H1 (cell line): Measurements from ENCODE around the gene TTC38. TPM values are rescaled to one million over a fixed set of nuclear protein-coding genes. Genes with fewer than 3 reads are reported as not detected.

Experiments
- CTCF ChIA-PET: fragments of 300-600 bp; sonication (Branson Sonifier 250); formaldehyde crosslinking; loops from one replicate; lab custom pipeline; 2021; ENCODE audit not compliant: partially characterized antibody; lab: Charles Lee
- POLR2A ChIA-PET: fragments of 300-600 bp; sonication (Branson Sonifier 250); formaldehyde crosslinking; loops from one replicate; lab custom pipeline; 2021; ENCODE audit warnings: inconsistent platforms; ENCODE audit not compliant: partially characterized antibody; lab: Charles Lee
- DNase-seq, 2 experiments: peaks; one replicate each; pipeline versions ENCODE4 v3.0.0 to v3.0.0-alpha.2; 2010 to 2022; ENCODE audit warnings: low spot score in 2 of 2, low read depth in 1 of 2, mixed read lengths in 1 of 2
- FAIRE-seq: peaks from 2 replicates; lab custom pipeline; 2011; peaks lifted over from hg19 to GRCh38; lab: Jason Lieb, UNC
- H2AFZ ChIP-seq: 2 replicates; pipeline ENCODE4 v1.8.1; 2012; ENCODE audit warnings: low read length, inconsistent platforms
- H2AK5ac ChIP-seq: 2 replicates; pipeline ENCODE4 v1.6.1; 2013; ENCODE audit warnings: low read depth, low read length
- H2BK120ac ChIP-seq: replicated peaks from 2 replicates; pipeline ENCODE3; 2013; ENCODE audit warnings: low read depth, low read length, inconsistent platforms
- H2BK12ac ChIP-seq: 2 replicates; pipeline ENCODE4 v1.6.1; 2013; ENCODE audit warnings: low read depth, low read length
- H2BK15ac ChIP-seq: 2 replicates; pipeline ENCODE4 v1.6.1; 2013; ENCODE audit warnings: low read length
- H2BK20ac ChIP-seq: 2 replicates; pipeline ENCODE4 v1.6.1; 2013; ENCODE audit warnings: low read length
- H2BK5ac ChIP-seq: 2 replicates; pipeline ENCODE4 v1.6.1; 2013; ENCODE audit warnings: low read depth, low read length
- H3K14ac ChIP-seq: 2 replicates; pipeline ENCODE4 v1.6.1; 2013; ENCODE audit warnings: inconsistent platforms; ENCODE audit not compliant: insufficient read length
- H3K18ac ChIP-seq: 2 replicates; pipeline ENCODE4 v1.6.1; 2013; ENCODE audit warnings: low read length; ENCODE audit errors: extremely low read depth
- H3K23ac ChIP-seq: 2 replicates; pipeline ENCODE4 v1.6.1; 2013; ENCODE audit warnings: inconsistent platforms; ENCODE audit not compliant: insufficient read length
- H3K23me2 ChIP-seq: 2 replicates; pipeline ENCODE4 v1.6.1; 2013; ENCODE audit warnings: low read depth, low read length
- H3K27ac ChIP-seq: 2 replicates; pipeline ENCODE4 v1.6.1; 2011; ENCODE audit warnings: low read depth, low read length, inconsistent platforms
- H3K27me3 ChIP-seq, 4 experiments: replicated peaks in 1 of 4; 1 replicate in 1 of 4; 2 replicates in 3 of 4; pipeline versions ENCODE4 v1.6.1 to v1.8.1; 2011 to 2013; ENCODE audit warnings: low read length in 3 of 4, mild to moderate bottlenecking in 3 of 4, inconsistent platforms in 2 of 4, mixed read lengths in 2 of 4, moderate library complexity in 1 of 4; ENCODE audit not compliant: control insufficient read depth in 3 of 4, insufficient read depth in 3 of 4; ENCODE audit errors: extremely low read depth in 1 of 4
- H3K36me3 ChIP-seq, 4 experiments: 2 replicates each; pipeline versions ENCODE4 v1.6.1 to v1.8.1; 2011 to 2013; ENCODE audit warnings: mild to moderate bottlenecking in 4 of 4, low read length in 3 of 4, moderate library complexity in 2 of 4, control low read depth in 1 of 4, inconsistent platforms in 1 of 4; ENCODE audit not compliant: insufficient read depth in 4 of 4, control insufficient read depth in 2 of 4
- H3K4ac ChIP-seq: replicated peaks from 2 replicates; pipeline ENCODE3; 2013; ENCODE audit warnings: low read length, low read depth, mixed read lengths, inconsistent platforms; ENCODE audit not compliant: insufficient read length
- H3K4me1 ChIP-seq, 4 experiments: replicated peaks in 1 of 4; 1 replicate in 1 of 4; 2 replicates in 3 of 4; pipeline versions ENCODE4 v1.6.1 to v1.8.1; 2011 to 2013; ENCODE audit warnings: low read length in 3 of 4, inconsistent platforms in 2 of 4, mixed read lengths in 1 of 4; ENCODE audit not compliant: insufficient read depth in 4 of 4, control insufficient read depth in 3 of 4
- H3K4me2 ChIP-seq, 2 experiments: 2 replicates each; pipeline versions ENCODE4 v1.6.1 to v1.8.1; 2011 to 2013; ENCODE audit warnings: low read depth in 2 of 2, low read length in 2 of 2, control low read depth in 1 of 2, inconsistent platforms in 1 of 2, mild to moderate bottlenecking in 1 of 2; ENCODE audit not compliant: insufficient read depth in 1 of 2
- H3K4me3 ChIP-seq, 4 experiments: fragments of 200-600, 300-600 bp in 1 of 4; sonication (generic), shearing (Covaris generic), sonication (Bioruptor Twin) in 1 of 4; 2 replicates each; pipeline versions ENCODE4 v1.5.1 to v1.8.1; 2011 to 2016; ENCODE audit warnings: low read length in 4 of 4, low read depth in 3 of 4, control low read depth in 2 of 4, inconsistent platforms in 2 of 4, mild to moderate bottlenecking in 2 of 4, mixed read lengths in 1 of 4, moderate library complexity in 1 of 4; ENCODE audit not compliant: insufficient read depth in 2 of 4; ENCODE audit errors: extremely low read depth in 1 of 4
- H3K56ac ChIP-seq: replicated peaks from 2 replicates; pipeline ENCODE3; 2013; ENCODE audit warnings: low read depth, mild to moderate bottlenecking, mixed read lengths, low read length, inconsistent platforms; ENCODE audit not compliant: insufficient read length
- H3K79me1 ChIP-seq: 2 replicates; pipeline ENCODE4 v1.6.1; 2013; ENCODE audit warnings: low read depth, low read length, control low read depth
- H3K79me2 ChIP-seq, 2 experiments: 2 replicates each; pipeline versions ENCODE4 v1.6.1 to v1.8.1; 2012 to 2013; ENCODE audit warnings: low read length in 2 of 2, mild to moderate bottlenecking in 2 of 2, inconsistent platforms in 1 of 2; ENCODE audit not compliant: insufficient read depth in 2 of 2, control insufficient read depth in 1 of 2
- H3K9ac ChIP-seq, 4 experiments: replicated peaks in 1 of 4; 1 replicate in 1 of 4; 2 replicates in 3 of 4; pipeline versions ENCODE4 v1.6.1 to v1.8.1; 2011 to 2013; ENCODE audit warnings: low read depth in 3 of 4, low read length in 3 of 4, control low read depth in 2 of 4, mild to moderate bottlenecking in 2 of 4, moderate library complexity in 2 of 4, inconsistent platforms in 1 of 4; ENCODE audit errors: extremely low read depth in 1 of 4
- H3K9me3 ChIP-seq, 2 experiments: 2 replicates each; pipeline versions ENCODE4 v1.6.1 to v1.8.1; 2012 to 2013; ENCODE audit warnings: mild to moderate bottlenecking in 2 of 2, moderate library complexity in 2 of 2, control low read depth in 1 of 2, inconsistent platforms in 1 of 2, low read depth in 1 of 2, low read length in 1 of 2, mixed read lengths in 1 of 2; ENCODE audit not compliant: insufficient read depth in 2 of 2
- H4K20me1 ChIP-seq, 2 experiments: replicated peaks in 1 of 2; 2 replicates each; pipeline versions ENCODE3 to v1.8.1; 2011 to 2013; ENCODE audit warnings: inconsistent platforms in 2 of 2, low read length in 2 of 2, mild to moderate bottlenecking in 1 of 2; ENCODE audit not compliant: insufficient read depth in 2 of 2, control insufficient read depth in 1 of 2
- H4K5ac ChIP-seq: 2 replicates; pipeline ENCODE4 v1.6.1; 2013; ENCODE audit warnings: low read length, low read depth, mixed read lengths, inconsistent platforms; ENCODE audit not compliant: insufficient read length
- H4K8ac ChIP-seq: 2 replicates; pipeline ENCODE4 v1.8.0; 2013; ENCODE audit warnings: mild to moderate bottlenecking, moderate library complexity, low read length, inconsistent platforms; ENCODE audit not compliant: insufficient read depth; ENCODE audit errors: extremely low read depth
- H4K91ac ChIP-seq: replicated peaks from 2 replicates; pipeline ENCODE3; 2013; ENCODE audit warnings: low read length, mixed read lengths, inconsistent platforms; ENCODE audit not compliant: insufficient read length
- BACH1 ChIP-seq: IDR thresholded peaks from 2 replicates; pipeline ENCODE4 v1.6.1; 2012; ENCODE audit warnings: low read length, improper control_type of control experiment
- CHD1 ChIP-seq: IDR thresholded peaks from 2 replicates; pipeline ENCODE4 v1.6.1; 2012; ENCODE audit warnings: low read depth, low read length, improper control_type of control experiment
- CTBP2 ChIP-seq: IDR thresholded peaks from 2 replicates; pipeline ENCODE4 v1.7.0; 2011; ENCODE audit warnings: borderline replicate concordance, mild to moderate bottlenecking, moderate library complexity, mixed read lengths, low read length; ENCODE audit not compliant: insufficient read depth, insufficient read length
- HDAC6 ChIP-seq: IDR thresholded peaks from one replicate; pipeline ENCODE4 v1.7.1; 2012; ENCODE audit warnings: low read depth, mild to moderate bottlenecking, inconsistent platforms, low read length, moderate library complexity
- JUND ChIP-seq: IDR thresholded peaks from 2 replicates; pipeline ENCODE4 v1.6.1; 2011; ENCODE audit warnings: mild to moderate bottlenecking, improper control_type of control experiment, low read length
- MAX ChIP-seq: IDR thresholded peaks from 2 replicates; pipeline ENCODE4 v1.6.1; 2012; ENCODE audit warnings: inconsistent platforms
- POLR2AphosphoS5 ChIP-seq: IDR thresholded peaks from 2 replicates; pipeline ENCODE4 v1.6.1; 2011; ENCODE audit warnings: low read depth, low read length
- SIN3A ChIP-seq, 2 experiments: IDR thresholded peaks in 1 of 2; conservative IDR thresholded peaks in 1 of 2; 2 replicates each; pipeline ENCODE4 v1.6.1; 2011 to 2012; ENCODE audit warnings: low read length in 2 of 2, improper control_type of control experiment in 1 of 2, low read depth in 1 of 2, mild to moderate bottlenecking in 1 of 2
- SP1 ChIP-seq: IDR thresholded peaks from 2 replicates; pipeline ENCODE4 v1.6.1; 2011; ENCODE audit warnings: low read depth, low read length
- SP4 ChIP-seq: IDR thresholded peaks from 2 replicates; pipeline ENCODE4 v1.6.1; 2012; ENCODE audit warnings: low read length, inconsistent platforms
- WGBS, 2 experiments: shearing (Covaris generic) in 1 of 2; methylation state at CpG; one replicate each; pipeline versions ENCODE4 v1.1.6 to v1.1.7; 2013 to 2015; ENCODE audit warnings: low lambda C conversion rate in 2 of 2, mixed read lengths in 2 of 2, inconsistent platforms in 1 of 2, low coverage in 1 of 2, missing lambda C conversion rate in 1 of 2; ENCODE audit not compliant: insufficient replicate concordance in 2 of 2, insufficient coverage in 1 of 2, insufficient read length in 1 of 2; ENCODE audit errors: extremely low coverage in 1 of 2, missing lambda C conversion rate in 1 of 2; 5-methylcytosine and 5-hydroxymethylcytosine counted together
- polyA plus RNA-seq, 7 experiments: library from polyadenylated mRNA; depleted of rRNA in 3 of 7; stranded (reverse) in 5 of 7; unstranded in 2 of 7; fragments of >200 nt in 5 of 7; fragments of 200-250 nt in 2 of 7; gene quantifications; 1 replicate in 5 of 7; 2 replicates in 1 of 7; 4 replicates in 1 of 7; pipeline versions ENCODE4 v1.2.1 to v1.2.3, GENCODE V29; 2011 to 2013; ENCODE audit warnings: missing spikeins in 2 of 7, mixed read lengths in 2 of 7
- total RNA-seq: library from RNA; stranded (reverse); fragmentation: NEBNext Ultra II Directional; extraction: Animal tissue kit (Norgen Biotek cat#: 25700); gene quantifications from 2 replicates; pipeline ENCODE4 v1.2.1, GENCODE V29; 2021

The TTC38 gene
- total and polyA plus RNA-seq, 2 of the 8 experiments (the other 6 are each of a cell fraction or from before 2014, with no cell fraction given): 25.3 to 34.8 TPM

GRCh38 chr22:46290843-46291785 is 23.3 kb downstream of the TTC38 start:
- no peak overlapping the region for H3K23ac ChIP-seq
- no peak overlapping the region for H2AK5ac ChIP-seq
- POLR2A ChIA-PET: interaction anchor here (1.5 kb wide), 1 partner anchor 21 kb away, joined by 3 read pairs; no protein-coding TSS in a partner anchor
- H4K91ac ChIP-seq: no peak overlapping the region
- DNase-seq (no peak), FAIRE-seq (no peak)
- H4K8ac ChIP-seq: no peak overlapping the region
- H3K9ac ChIP-seq: no peak overlapping the region
- H2AFZ ChIP-seq: no peak overlapping the region
- H2BK12ac ChIP-seq: no peak overlapping the region
- H3K79me2 ChIP-seq: no peaks in the 10 kb centered on the region
- H4K20me1 ChIP-seq: peaks cover 0 to 3% of the 10 kb centered on the region in 2 experiments
- no peak overlapping the region for H2BK15ac ChIP-seq
- H2BK120ac ChIP-seq: no peak overlapping the region
- no peak overlapping the region for H3K4me3 ChIP-seq
- no peaks in the 10 kb centered on the region for H3K36me3 ChIP-seq
- no peak overlapping the region for H3K14ac ChIP-seq
- H3K4ac ChIP-seq: no peak overlapping the region
- H3K4me2 ChIP-seq: no peak overlapping the region
- no peak overlapping the region for H3K18ac ChIP-seq
- no peak overlapping the region for H2BK5ac ChIP-seq
- no peak overlapping the region for H2BK20ac ChIP-seq
- peaks cover 0 to 7% (median 3%) of the 10 kb centered on the region in 4 experiments; a peak in 3 of 7 replicates for H3K4me1 ChIP-seq
- H3K27me3 ChIP-seq: no peaks in the 10 kb centered on the region
- H3K56ac ChIP-seq: no peak overlapping the region
- no peaks in the 10 kb centered on the region for H3K9me3 ChIP-seq
- 94% methylated on average over 21 of the region's 23 CpGs; no CpG with 5 or more reads in 1 of the 2 experiments for WGBS, 2 experiments
- no peak overlapping the region for H4K5ac ChIP-seq
- TF ChIP-seq SIN3A (conservative IDR thresholded peaks at IDR 0.05 in 1 of 2, IDR thresholded peaks at IDR 0.05 in 1 of 2; ENCODE audit: low read depth in 1 of 2, low read length in 2 of 2): no peak
- TF ChIP-seq SP4: no peak
- no peak for TF ChIP-seq HDAC6
- TF ChIP-seq SP1: no peak
- no peak for TF ChIP-seq CTBP2
- no peak for TF ChIP-seq JUND
- no peak for TF ChIP-seq CHD1
- TF ChIP-seq BACH1: no peak
- TF ChIP-seq POLR2AphosphoS5: no peak
- TF ChIP-seq MAX: no peak
- TF ChIP-seq, all 59 proteins: peak for 0
- no peak overlapping the region for H3K27ac ChIP-seq
- no peaks in the 10 kb centered on the region; the same call in 1 of the 2 replicates for H3K79me1 ChIP-seq
- H3K23me2 ChIP-seq: peaks cover 6% of the 10 kb centered on the region; the same call in 1 of the 2 replicates
- CTCF ChIA-PET: no interaction called here
